ENCODE data around the gene SVBP.

The SVBP gene

DNA sequence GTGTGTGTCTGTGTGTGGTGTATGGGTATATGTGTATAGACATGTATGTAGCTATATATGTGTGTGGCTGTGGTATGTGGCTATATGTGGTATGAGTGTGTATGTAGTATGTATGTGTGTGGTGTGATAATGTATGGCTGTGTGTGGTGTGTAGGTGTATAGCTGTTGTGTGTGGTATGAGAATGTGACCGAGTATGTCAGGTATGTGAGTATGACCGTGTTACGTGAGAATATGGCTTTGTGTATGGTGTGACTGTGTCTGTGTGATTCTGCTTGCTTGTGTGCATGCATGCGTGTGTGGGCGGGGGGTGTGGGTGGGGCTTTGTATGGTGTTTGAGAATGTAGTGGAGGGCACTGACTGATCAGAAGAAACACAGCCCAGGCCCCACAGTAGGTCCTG lies 32.7 kb upstream of the SVBP start:
- Histone ChIP-seq H3K9me2 (replicated peaks; ENCODE audit: insufficient read depth, low read length) (no peaks in the 10 kb centered on the region), H3K9me3 (replicated peaks; ENCODE audit: insufficient read depth, low read length) (no peaks in the 10 kb centered on the region), H3F3A (ENCODE audit: insufficient read depth, low read length) (no peaks in the 10 kb centered on the region), H3K9ac (ENCODE audit: low read length) (no peak overlapping the region), H3K27me3 (replicated peaks; ENCODE audit: insufficient read depth, low read length) (no peaks in the 10 kb centered on the region), H4K20me1 (ENCODE audit: insufficient read depth, low read length) (no peaks in the 10 kb centered on the region), H2AFZ (ENCODE audit: low read length) (no peak overlapping the region), H3K4me2 (ENCODE audit: low read depth, low read length) (no peak overlapping the region), H3K4me3 (ENCODE audit: low read length) (no peak overlapping the region), H3K36me3 (replicated peaks; ENCODE audit: insufficient read depth, low read length) (no peaks in the 10 kb centered on the region), H3K27ac (ENCODE audit: low read length) (no peak overlapping the region), H3K79me2 (ENCODE audit: low read length) (peaks cover 17% of the 10 kb centered on the region), H3K4me1 (ENCODE audit: low read length) (peaks cover 15% of the 10 kb centered on the region; the same call in 1 of the 2 replicates)
- no peak for TF ChIP-seq EZH2 (optimal IDR thresholded peaks at IDR 0.05; ENCODE audit: low read depth, low read length)
- no peak for TF ChIP-seq CTCF (IDR thresholded peaks at IDR 0.05; ENCODE audit: low read length)
- no peak for TF ChIP-seq EZH2phosphoT487 (IDR thresholded peaks at IDR 0.05; ENCODE audit: low read length)
- no peak for DNase-seq

DNA sequence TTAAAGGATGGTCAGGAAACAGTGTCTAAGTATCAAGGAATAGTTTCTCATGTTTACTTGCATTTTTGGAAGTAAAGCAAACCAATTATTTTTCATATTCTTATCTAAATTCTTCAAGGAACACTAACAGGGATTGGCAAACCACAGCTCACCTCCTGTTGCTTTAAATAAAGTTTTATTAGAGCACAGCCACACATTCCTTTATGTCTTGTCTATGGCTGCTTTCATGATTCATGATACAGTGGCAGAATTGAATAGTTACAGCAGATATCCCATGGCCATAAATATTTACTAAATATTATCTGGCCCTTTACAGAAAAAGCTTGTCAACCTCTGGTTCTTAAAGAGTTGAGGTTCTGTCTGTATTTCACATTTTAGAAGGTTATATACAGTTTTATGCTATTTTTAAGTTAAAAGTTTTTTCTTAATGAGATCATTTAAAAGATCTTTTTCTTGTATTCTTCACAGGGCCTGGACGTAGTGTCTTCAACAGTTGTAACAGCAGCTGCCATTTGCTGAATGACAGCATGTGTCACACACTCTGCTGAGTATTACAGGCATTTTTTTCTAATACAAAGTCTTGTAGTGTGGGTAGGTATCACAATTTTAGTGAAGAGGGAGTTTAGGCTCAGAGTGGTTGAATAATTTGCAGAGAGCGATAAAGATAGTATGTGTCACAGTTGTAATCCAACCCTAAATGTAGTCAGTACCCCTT lies 31.8 kb upstream of the SVBP start:
- Histone ChIP-seq H3K27me3 (replicated peaks; ENCODE audit: insufficient read depth, low read length) (no peaks in the 10 kb centered on the region), H3K27ac (ENCODE audit: low read length) (no peak overlapping the region), H3K79me2 (ENCODE audit: low read length) (peaks cover 17% of the 10 kb centered on the region), H2AFZ (ENCODE audit: low read length) (no peak overlapping the region), H3K9me2 (replicated peaks; ENCODE audit: insufficient read depth, low read length) (no peaks in the 10 kb centered on the region), H3K4me3 (ENCODE audit: low read length) (no peak overlapping the region), H3K36me3 (replicated peaks; ENCODE audit: insufficient read depth, low read length) (no peaks in the 10 kb centered on the region), H3K4me1 (ENCODE audit: low read length) (peaks cover 15% of the 10 kb centered on the region; the same call in 1 of the 2 replicates), H3K9me3 (replicated peaks; ENCODE audit: insufficient read depth, low read length) (no peaks in the 10 kb centered on the region), H3K4me2 (ENCODE audit: low read depth, low read length) (no peak overlapping the region), H3K9ac (ENCODE audit: low read length) (no peak overlapping the region), H4K20me1 (ENCODE audit: insufficient read depth, low read length) (no peaks in the 10 kb centered on the region), H3F3A (ENCODE audit: insufficient read depth, low read length) (no peaks in the 10 kb centered on the region)
- TF ChIP-seq CTCF (IDR thresholded peaks at IDR 0.05; ENCODE audit: low read length), result no peak
- no peak for TF ChIP-seq EZH2 (optimal IDR thresholded peaks at IDR 0.05; ENCODE audit: low read depth, low read length)
- TF ChIP-seq EZH2phosphoT487 (IDR thresholded peaks at IDR 0.05; ENCODE audit: low read length), result no peak
- DNase-seq, result no peak

GRCh38 chr1:42847721-42848460 lies 30.7 kb upstream of the SVBP start:
- no peaks in the 10 kb centered on the region for H3K9me3 ChIP-seq (replicated peaks; ENCODE audit: insufficient read depth, low read length)
- H3K79me2 ChIP-seq (ENCODE audit: low read length), result peaks cover 17% of the 10 kb centered on the region
- H3K4me2 ChIP-seq (ENCODE audit: low read depth, low read length), result peak overlapping the region; percentile 87
- H4K20me1 ChIP-seq (ENCODE audit: insufficient read depth, low read length), result no peaks in the 10 kb centered on the region
- H3K36me3 ChIP-seq (replicated peaks; ENCODE audit: insufficient read depth, low read length), result no peaks in the 10 kb centered on the region
- no peak overlapping the region for H3K27ac ChIP-seq (ENCODE audit: low read length)
- H2AFZ ChIP-seq (ENCODE audit: low read length), result no peak overlapping the region
- H3K4me3 ChIP-seq (ENCODE audit: low read length), result peak overlapping the region; percentile 99
- no peaks in the 10 kb centered on the region for H3K9me2 ChIP-seq (replicated peaks; ENCODE audit: insufficient read depth, low read length)
- no peak for TF ChIP-seq CTCF (IDR thresholded peaks at IDR 0.05; ENCODE audit: low read length)
- no peak for TF ChIP-seq EZH2 (optimal IDR thresholded peaks at IDR 0.05; ENCODE audit: low read depth, low read length)
- no peak for TF ChIP-seq EZH2phosphoT487 (IDR thresholded peaks at IDR 0.05; ENCODE audit: low read length)
- DNase-seq, result no peak
- H3K9ac ChIP-seq (ENCODE audit: low read length), result no peak overlapping the region
- peaks cover 15% of the 10 kb centered on the region; the same call in 1 of the 2 replicates for H3K4me1 ChIP-seq (ENCODE audit: low read length)
- no peaks in the 10 kb centered on the region for H3F3A ChIP-seq (ENCODE audit: insufficient read depth, low read length)
- H3K27me3 ChIP-seq (replicated peaks; ENCODE audit: insufficient read depth, low read length), result no peaks in the 10 kb centered on the region

Measured in MM.1S (cell line).